BJ (cell line): ENCODE measurements around the gene RNF114. TPM values are rescaled to one million over a fixed set of nuclear protein-coding genes. Genes with fewer than 3 reads are reported as not detected.
A peak's percentile ranks its signal among the peaks of the same experiment; 100 is the strongest.

Source experiments
- CTCF ChIA-PET: fragments of 350-600 bp; formaldehyde crosslinking; extraction: SDS; loops from one replicate; lab custom pipeline; 2021; ENCODE audit warnings: antibody characterized with exemption, inconsistent platforms; lab: Yijun Ruan, JAX
- POLR2A ChIA-PET: fragments of 300-600 bp; sonication (Branson Sonifier 250); formaldehyde crosslinking; extraction: SDS; loops from one replicate; lab custom pipeline; 2021; ENCODE audit warnings: antibody characterized with exemption; lab: Charles Lee
- DNase-seq: peaks from one replicate; pipeline ENCODE4 v3.0.0-alpha.2; 2011; ENCODE audit warnings: low read depth
- H3K27me3 ChIP-seq: 2 replicates; pipeline ENCODE4 v1.6.0; 2011; ENCODE audit warnings: low read length; ENCODE audit not compliant: control insufficient read depth, insufficient read depth
- H3K36me3 ChIP-seq: 2 replicates; pipeline ENCODE4 v1.5.1; 2011; ENCODE audit warnings: low read length; ENCODE audit not compliant: control insufficient read depth, insufficient read depth
- H3K4me3 ChIP-seq: 2 replicates; pipeline ENCODE4 v1.5.1; 2011; ENCODE audit warnings: low read depth, mild to moderate bottlenecking, control low read depth, low read length
- CTCF ChIP-seq: IDR thresholded peaks from 2 replicates; pipeline ENCODE4 v1.5.1; 2011; ENCODE audit warnings: low read depth, mild to moderate bottlenecking, control low read depth, inconsistent platforms, low read length, moderate library complexity; ENCODE audit not compliant: insufficient read depth
- polyA plus RNA-seq: library from polyadenylated mRNA; depleted of rRNA; stranded (reverse); fragments of >200 nt; gene quantifications from 2 replicates; pipeline ENCODE4 v1.2.3, GENCODE V29; 2011

The RNF114 gene
- polyA plus RNA-seq, 1 experiment, result 53.6 TPM

GRCh38 chr20:49979030-49979832 is 43.0 kb downstream of the RNF114 start:
- Histone ChIP-seq H3K36me3 (peaks cover 1% of the 10 kb centered on the region; the same call in 1 of the 2 replicates), H3K27me3 (no peaks in the 10 kb centered on the region), H3K4me3 (peak overlapping the region; percentile 26)
- POLR2A ChIA-PET, result no interaction called here
- DNase-seq, result no peak
- TF ChIP-seq CTCF, result peak; percentile 91
- CTCF ChIA-PET, result interaction anchor here (0.5 to 16.8 kb wide), 44 partner anchors 10 to 788 kb away, joined by 3 to 590 read pairs (median 5); partner anchors contain the start of gene UBE2V1

GRCh38 chr20:49980140-49981008 is 44.2 kb downstream of the RNF114 start:
- POLR2A ChIA-PET, result no interaction called here

GRCh38 chr20:49981218-49982071 is 45.2 kb downstream of the RNF114 start:
- no peaks in the 10 kb centered on the region for H3K27me3 ChIP-seq
- no peak for TF ChIP-seq CTCF
- ChIA-PET CTCF (interaction anchor here (0.8 to 16.8 kb wide), 12 partner anchors 8 to 190 kb away, joined by 3 to 590 read pairs (median 4); no protein-coding TSS in a partner anchor), POLR2A (no interaction called here)
- no peak overlapping the region for H3K4me3 ChIP-seq
- DNase-seq, result no peak
- H3K36me3 ChIP-seq, result peaks cover 1% of the 10 kb centered on the region; the same call in 1 of the 2 replicates

More at GRCh38 chr20:49980140-49981008, 44.2 kb downstream of the RNF114 start:
- no peaks in the 10 kb centered on the region for H3K27me3 ChIP-seq
- H3K36me3 ChIP-seq, result peaks cover 1% of the 10 kb centered on the region; the same call in 1 of the 2 replicates
- no peak overlapping the region for H3K4me3 ChIP-seq
- DNase-seq, result no peak
- no peak for TF ChIP-seq CTCF
- CTCF ChIA-PET, result interaction anchor here (0.7 to 16.8 kb wide), 16 partner anchors 9 to 199 kb away, joined by 3 to 590 read pairs (median 7); no protein-coding TSS in a partner anchor

- DNase-seq, result no peak
- Histone ChIP-seq H3K4me3 (no peak overlapping the region), H3K27me3 (no peaks in the 10 kb centered on the region), H3K36me3 (peaks cover 1% of the 10 kb centered on the region; the same call in 1 of the 2 replicates)
- CTCF ChIA-PET, result interaction anchor here (0.9 to 16.8 kb wide), 8 partner anchors 77 to 190 kb away, joined by 3 to 590 read pairs (median 4); no protein-coding TSS in a partner anchor
- no peak for TF ChIP-seq CTCF
- POLR2A ChIA-PET, result no interaction called here
Observed at GRCh38 chr20:49982072-49982345, 45.8 kb downstream of the RNF114 start.
